CD1c-positive myeloid dendritic cell (primary cell): ENCODE results near the gene FER1L5.
A peak's percentile ranks its signal among the peaks of the same experiment; 100 is the strongest.

Experiments
- DNase-seq: peaks from one replicate; pipeline ENCODE4 v3.0.0-alpha.2; 2016; ENCODE audit errors: extremely low spot score

Gene FER1L5

DNA sequence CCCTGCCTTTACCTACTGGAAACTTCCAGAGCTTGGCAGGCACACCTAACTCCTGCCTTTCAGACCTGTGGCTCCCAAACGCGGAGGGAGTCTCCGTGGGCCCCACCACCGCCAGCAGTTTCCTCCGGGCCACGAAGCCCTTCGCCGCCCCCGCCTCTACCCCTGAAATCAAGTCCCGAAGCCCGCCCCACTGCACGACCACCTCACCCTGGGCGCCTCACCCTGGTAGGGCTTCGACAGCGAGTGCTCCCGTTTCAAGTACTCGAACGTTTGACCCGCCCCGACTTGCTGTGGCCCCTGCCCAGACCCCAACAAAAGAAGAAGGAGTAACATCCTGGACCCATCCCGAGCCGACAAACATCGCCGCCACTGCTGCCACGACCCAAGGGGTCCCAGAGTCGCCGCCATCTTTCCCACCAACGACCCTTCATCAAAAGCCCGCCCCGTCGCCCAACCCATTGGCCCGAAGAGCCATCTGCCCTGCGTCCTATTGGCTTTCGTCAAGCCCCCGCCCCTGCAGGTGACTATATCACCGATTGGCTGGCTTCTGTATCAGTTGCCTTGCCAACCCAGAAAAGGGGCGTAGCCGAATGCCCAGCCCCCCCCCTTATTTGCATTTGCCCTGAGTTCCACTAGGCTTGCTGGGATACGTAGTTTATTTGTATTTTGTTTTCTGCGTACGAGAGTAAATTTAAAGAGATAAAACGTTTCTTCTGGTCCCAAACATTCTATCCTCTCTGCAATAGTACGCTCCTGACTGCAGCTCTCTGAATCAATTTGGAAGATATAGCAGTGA lies 97.3 kb downstream of the FER1L5 start, which contains the start of gene LMAN2L:
Gene LMAN2L, minus strand, starts transcription at position 432 of the 796 bp plus-strand sequence. Its CDS starts 24 bp downstream, at position 408.
- peak; percentile 98 for DNase-seq

DNA sequence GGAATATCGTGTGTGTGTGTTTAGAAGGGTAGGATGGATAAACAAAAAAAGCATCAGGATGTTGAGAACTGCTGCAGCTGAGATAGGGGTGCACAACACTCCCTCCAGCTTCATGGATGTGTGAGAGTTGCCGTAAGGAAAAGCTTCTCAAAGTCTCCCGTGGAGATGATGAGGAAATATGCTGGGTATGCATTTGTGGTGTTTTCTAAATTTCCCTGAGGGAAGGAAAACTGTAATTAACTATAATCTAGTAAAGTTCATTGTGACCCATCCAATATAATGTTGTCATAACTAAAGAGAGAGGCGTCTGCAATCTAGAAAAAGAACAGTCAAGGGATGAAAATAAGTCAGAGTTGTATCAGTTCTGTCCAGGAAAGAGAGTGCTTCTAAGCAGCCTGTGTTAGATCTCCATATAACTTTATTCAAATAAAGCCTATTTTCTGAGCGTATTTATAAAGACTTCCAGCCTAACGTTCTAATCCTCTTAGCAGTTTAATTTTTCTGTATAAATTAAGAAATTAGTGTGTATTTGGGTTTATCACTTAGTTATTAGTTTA lies 104.6 kb downstream of the FER1L5 start:
- no peak for DNase-seq

DNA sequence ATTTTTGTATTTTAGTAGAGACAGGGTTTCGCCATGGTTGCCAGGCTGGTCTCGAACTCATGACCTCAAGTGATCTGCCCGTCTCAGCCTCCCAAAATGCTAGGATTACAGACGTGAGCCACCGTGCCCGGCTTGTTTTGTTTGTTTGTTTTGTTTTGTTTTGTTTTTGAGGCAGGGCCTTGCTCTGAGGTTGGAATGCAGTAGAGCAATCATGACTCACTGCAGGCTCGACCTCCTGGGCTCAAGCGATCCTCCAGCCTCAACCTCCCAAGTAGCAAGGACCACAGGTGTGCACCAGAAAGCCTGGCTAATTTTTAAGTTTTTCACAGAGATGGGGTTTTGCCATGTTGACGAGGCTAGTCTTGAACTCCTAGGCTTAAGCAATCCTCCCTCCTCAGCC lies 109.2 kb downstream of the FER1L5 start:
- no peak for DNase-seq

DNA sequence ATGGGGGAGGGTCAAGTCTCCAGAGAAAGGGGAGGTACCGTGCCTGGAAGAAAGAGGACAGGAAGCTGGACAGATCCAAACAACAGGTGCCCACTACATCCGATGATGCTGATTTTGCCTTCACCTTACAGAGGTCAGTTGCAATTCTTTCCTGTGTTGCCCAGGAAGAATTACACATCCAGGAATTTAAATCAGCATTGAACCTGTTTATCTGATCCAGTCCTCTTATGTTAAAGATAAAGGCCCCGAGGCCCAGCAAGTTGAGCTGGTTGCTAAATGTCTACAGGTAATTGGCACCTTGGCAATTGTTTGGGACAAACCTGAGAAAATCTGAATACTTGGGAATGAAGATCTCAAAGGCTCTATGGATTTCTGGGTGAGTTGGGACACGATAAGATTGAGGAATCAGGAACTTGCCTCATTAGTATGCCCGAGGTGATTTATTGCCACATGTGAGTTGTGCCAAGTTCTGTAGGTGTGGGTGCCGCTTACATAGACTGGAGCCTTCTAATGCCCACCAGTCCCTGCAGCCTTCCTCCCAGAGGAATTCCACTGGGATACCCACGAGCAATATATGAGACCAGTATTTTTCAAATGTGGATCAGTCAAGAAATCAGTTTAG lies 111.2 kb downstream of the FER1L5 start:
- DNase-seq, result no peak

DNA sequence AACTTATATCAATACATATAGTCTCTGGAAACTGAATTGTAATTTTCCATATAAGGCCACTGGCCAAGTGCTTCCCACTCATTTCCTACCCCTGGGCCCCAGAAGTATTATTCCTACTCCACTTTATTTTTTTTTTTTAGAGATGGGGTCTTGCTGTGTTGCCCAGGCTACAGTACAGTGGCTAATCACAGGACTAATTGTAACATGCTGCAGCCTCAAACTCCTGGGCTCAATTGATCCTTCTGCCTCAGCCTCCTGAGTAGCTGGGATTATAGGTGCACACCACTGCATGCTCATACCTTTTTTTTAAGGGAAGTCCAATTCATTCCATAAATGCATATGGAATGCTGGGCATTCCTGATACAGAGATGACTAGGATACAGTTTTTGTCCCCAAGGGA lies 111.8 kb downstream of the FER1L5 start:
- DNase-seq, result no peak
